ENCODE results near the gene MIA2. TPM values are rescaled to one million over a fixed set of nuclear protein-coding genes. Genes with fewer than 3 reads are reported as not detected.
"Not testable (repeated sequence)": the region's sequence is repeated elsewhere in the genome, so short reads cannot be mapped to it uniquely, and the experiment has no call there.

The MIA2 gene, protein sequence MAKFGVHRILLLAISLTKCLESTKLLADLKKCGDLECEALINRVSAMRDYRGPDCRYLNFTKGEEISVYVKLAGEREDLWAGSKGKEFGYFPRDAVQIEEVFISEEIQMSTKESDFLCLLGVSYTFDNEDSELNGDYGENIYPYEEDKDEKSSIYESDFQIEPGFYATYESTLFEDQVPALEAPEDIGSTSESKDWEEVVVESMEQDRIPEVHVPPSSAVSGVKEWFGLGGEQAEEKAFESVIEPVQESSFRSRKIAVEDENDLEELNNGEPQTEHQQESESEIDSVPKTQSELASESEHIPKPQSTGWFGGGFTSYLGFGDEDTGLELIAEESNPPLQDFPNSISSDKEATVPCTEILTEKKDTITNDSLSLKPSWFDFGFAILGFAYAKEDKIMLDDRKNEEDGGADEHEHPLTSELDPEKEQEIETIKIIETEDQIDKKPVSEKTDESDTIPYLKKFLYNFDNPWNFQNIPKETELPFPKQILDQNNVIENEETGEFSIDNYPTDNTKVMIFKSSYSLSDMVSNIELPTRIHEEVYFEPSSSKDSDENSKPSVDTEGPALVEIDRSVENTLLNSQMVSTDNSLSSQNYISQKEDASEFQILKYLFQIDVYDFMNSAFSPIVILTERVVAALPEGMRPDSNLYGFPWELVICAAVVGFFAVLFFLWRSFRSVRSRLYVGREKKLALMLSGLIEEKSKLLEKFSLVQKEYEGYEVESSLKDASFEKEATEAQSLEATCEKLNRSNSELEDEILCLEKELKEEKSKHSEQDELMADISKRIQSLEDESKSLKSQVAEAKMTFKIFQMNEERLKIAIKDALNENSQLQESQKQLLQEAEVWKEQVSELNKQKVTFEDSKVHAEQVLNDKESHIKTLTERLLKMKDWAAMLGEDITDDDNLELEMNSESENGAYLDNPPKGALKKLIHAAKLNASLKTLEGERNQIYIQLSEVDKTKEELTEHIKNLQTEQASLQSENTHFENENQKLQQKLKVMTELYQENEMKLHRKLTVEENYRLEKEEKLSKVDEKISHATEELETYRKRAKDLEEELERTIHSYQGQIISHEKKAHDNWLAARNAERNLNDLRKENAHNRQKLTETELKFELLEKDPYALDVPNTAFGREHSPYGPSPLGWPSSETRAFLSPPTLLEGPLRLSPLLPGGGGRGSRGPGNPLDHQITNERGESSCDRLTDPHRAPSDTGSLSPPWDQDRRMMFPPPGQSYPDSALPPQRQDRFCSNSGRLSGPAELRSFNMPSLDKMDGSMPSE (N-terminal part only)
- polyA plus RNA-seq (ENCODE audit: insufficient read length in 3 of 3) = 10 to 100 TPM; 63.0 to 82.0 (median 77.6) TPM
- long read RNA-seq, donor 1, partial matches to known transcripts = 5 of 8 reads
- long read RNA-seq, donor 1, other reads (novel, unspliced or antisense) = 0 of 8 reads
- long read RNA-seq, donor 2, partial matches to known transcripts = 5 of 6 reads
- long read RNA-seq, donor 2, other reads (novel, unspliced or antisense) = 0 of 6 reads
- long read RNA-seq, donor 3, partial matches to known transcripts = 6 of 11 reads
- long read RNA-seq, donor 3, other reads (novel, unspliced or antisense) = 0 of 11 reads
- long read RNA-seq, donor 4, partial matches to known transcripts = 0 of 2 reads
- long read RNA-seq, donor 4, other reads (novel, unspliced or antisense) = 0 of 2 reads
- long read RNA-seq, donor 5 = 0 reads
- long read RNA-seq, donor 6, partial matches to known transcripts = 0 of 2 reads
- long read RNA-seq, donor 6, other reads (novel, unspliced or antisense) = 0 of 2 reads
- long read RNA-seq, donor 7, full-length matches to known transcripts = 1 of 18 reads
- long read RNA-seq, donor 7, partial matches to known transcripts = 17 of 18 reads
- long read RNA-seq, donor 7, other reads (novel, unspliced or antisense) = 0 of 18 reads
- long read RNA-seq, donor 8 = 0 reads
- long read RNA-seq, donor 9, partial matches to known transcripts = 0 of 2 reads
- long read RNA-seq, donor 9, other reads (novel, unspliced or antisense) = 0 of 2 reads
- long read RNA-seq, donor 10, full-length matches to known transcripts = 4 of 12 reads
- long read RNA-seq, donor 10, partial matches to known transcripts = 8 of 12 reads
- long read RNA-seq, donor 10, other reads (novel, unspliced or antisense) = 0 of 12 reads
- long read RNA-seq, donor 11, partial matches to known transcripts = 5 of 8 reads
- long read RNA-seq, donor 11, other reads (novel, unspliced or antisense) = 0 of 8 reads
- long read RNA-seq, donor 12, partial matches to known transcripts = 5 of 5 reads
- long read RNA-seq, donor 12, other reads (novel, unspliced or antisense) = 0 of 5 reads
- long read RNA-seq, donor 13 = 0 reads
- long read RNA-seq, donor 14, partial matches to known transcripts = 0 of 1 reads
- long read RNA-seq, donor 14, other reads (novel, unspliced or antisense) = 0 of 1 reads
- long read RNA-seq, donor 15, partial matches to known transcripts = 0 of 1 reads
- long read RNA-seq, donor 15, other reads (novel, unspliced or antisense) = 0 of 1 reads
- long read RNA-seq, donor 16, partial matches to known transcripts = 31 of 39 reads
- long read RNA-seq, donor 16, other reads (novel, unspliced or antisense) = 0 of 39 reads

DNA sequence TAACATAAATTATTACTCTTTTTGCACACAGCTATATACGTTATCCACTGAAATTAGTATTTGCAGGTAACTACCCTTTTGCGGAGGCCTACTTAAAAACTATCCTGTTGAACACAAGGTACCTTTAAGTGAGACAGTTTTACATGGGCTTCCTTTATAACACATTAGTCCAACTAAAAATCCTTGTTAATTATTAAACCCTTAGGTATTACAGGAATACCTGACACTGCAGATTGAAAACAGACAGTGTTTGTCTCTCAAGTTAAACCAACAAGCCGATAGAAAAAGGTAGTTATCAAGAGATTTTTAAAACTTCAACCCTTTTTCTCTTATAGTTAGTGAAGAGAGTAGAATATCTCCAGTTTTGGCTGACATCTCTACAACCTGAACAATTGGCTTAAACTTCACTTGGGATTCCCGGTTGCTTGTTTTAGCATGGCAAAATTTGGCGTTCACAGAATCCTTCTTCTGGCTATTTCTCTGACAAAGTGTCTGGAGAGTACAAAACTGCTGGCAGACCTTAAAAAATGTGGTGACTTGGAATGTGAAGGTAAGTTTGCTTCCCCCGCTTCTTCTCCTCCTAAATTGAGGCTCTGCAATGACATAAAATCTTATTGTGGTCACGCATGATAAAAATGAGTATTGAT is at the start of gene MIA2:
MIA2 (plus strand) TSS at position 236 of the 647 bp plus-strand sequence; CDS start at position 436, 200 bp downstream.
- DNase-seq (ENCODE audit: extremely low read depth in 1 of 11, low read depth in 9 of 11, low spot score in 4 of 11) = peak in 1 of 11 donors; percentile 1

DNA sequence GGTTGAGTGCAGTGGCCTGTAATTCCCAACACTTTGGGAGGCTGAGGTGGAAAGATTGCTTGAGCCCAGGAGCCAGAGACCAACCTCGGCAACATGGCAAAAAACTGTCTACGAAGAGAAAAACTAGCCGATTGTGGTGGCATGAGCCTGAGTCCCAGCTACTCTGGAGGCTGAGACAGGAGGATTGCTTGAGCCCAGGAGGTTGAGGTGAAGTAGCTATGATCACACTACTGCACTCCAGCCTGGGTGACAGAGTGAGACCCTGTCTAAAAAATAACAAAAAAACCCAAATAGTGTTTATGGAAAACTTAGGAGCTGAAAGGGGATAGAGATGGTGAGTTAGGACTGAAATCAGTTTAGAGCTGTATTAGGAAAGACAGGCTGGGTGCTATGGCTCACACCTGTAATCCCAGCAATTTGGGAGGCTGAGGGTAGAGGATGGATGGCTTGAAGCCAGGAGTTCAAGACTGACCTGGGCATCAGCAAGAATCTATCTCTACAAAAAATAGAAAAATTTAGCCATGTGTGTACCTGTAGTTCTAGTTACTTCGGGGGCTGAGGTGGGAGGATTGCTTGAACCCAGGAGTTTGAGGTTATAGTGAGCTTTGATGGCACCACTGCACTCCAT is 49.0 kb upstream of the MIA2 start:
- no peak for DNase-seq (ENCODE audit: extremely low read depth in 1 of 11, low read depth in 9 of 11, low spot score in 4 of 11)

DNA sequence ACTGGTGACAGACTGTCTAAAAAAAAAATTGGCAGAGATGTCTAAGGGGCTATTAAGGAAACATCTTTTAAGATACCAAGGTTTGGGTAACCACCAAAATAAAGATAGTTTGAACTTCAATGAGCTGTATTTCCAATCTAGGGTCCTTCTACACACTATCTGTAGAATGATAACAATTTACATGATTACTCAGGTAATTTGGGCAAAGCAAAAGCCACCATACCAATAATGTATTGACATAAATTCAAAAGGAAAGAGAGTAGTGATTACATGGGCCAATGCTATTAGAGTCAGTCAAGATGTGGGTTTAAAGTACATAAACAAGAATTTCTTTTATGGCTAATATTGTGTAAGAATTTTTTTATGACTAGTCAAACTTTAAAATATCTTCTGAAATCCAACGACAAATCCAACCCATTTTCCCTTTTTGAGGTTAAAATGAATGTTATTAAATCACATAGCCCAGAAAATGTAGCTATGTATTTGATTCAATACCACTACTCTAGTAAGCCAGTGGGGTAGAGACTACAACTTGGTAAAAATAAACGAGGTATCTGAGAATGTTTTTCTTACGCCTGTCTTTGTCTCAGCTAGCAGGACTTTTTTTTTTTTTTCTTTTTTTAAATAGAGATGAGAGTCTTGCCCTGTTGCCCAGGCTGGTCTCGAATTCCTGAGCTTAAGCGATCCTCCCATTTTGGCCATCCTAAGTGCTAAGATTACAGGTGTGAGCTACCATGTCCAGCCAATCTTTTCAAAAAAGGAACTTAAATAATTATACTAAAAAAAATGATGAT is 48.3 kb upstream of the MIA2 start:
- no peak for DNase-seq (ENCODE audit: extremely low read depth in 1 of 11, low read depth in 9 of 11, low spot score in 4 of 11)

DNA sequence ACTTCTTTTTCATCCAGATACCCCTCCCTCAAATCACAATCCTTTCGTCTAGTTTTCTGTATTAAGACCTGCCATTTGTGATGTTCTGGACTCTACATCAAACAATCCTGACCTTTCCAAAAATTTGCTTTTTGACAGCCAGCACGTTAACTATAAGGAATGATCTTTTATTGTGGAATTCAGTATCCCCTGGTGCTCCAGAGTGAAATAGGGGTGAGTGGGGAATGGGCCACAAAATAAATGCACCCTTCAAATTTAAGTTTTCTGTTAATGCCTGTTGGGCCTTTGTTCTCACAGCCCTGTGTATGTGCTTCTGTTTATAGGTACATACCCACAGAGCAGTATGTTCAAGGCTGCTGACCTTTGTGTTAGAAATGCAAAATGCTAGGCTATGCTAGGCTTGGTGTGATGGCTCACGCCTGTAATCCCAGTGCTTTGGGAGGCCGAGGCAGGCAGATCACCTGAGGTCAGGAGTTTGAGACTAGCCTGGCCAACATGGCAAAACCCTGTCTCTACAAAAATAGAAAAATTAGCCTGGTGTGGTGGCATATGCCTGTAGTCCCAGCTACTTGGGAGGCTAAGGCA is 46.7 kb upstream of the MIA2 start:
- DNase-seq (ENCODE audit: extremely low read depth in 1 of 11, low read depth in 9 of 11, low spot score in 4 of 11) = no peak

DNA sequence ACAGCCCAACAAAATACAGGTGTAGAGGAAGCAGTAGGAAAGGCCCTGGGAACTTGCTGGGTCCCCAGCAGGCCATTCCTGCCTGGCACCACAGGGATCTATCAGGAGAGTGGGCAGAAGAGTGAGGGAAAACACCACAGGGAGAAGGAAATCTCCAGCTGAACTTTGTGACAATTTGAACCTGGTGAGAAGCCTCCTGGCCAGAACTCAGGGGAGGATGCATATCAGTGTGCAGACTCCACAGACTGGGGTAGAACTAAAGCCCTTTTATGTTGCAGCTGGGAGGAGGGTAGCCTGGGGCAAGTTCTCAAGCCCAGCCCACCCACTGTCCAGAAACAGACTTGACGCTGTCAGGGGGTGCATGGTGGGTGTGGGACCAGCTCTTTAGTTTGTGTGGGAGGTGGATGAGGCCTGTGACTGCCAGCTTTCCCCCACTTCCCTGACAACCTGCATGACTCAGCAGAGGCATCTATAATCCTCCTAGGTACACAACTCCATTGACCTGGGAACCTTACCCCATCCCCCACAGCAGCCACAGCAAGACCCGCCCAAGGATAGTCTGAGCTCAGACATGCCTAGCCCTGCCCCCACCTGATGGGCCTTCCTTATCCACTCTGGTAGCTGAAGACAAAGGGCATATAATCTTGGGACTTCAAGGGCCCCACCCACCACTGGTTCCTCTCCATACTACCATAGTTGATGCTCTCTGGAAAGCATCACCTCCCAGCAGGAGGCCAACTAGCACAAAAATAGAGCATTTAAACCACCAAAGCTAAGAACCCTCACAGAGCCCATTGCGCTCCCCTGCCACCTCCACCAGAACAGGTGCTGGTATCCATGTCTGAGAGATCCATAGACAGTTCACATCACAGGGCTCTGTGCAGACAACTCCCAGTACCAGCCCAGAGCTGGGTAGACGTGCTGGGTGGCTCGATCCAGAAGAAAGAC is 29.8 kb upstream of the MIA2 start:
- DNase-seq (ENCODE audit: extremely low read depth in 1 of 11, low read depth in 9 of 11, low spot score in 4 of 11) = no peak

DNA sequence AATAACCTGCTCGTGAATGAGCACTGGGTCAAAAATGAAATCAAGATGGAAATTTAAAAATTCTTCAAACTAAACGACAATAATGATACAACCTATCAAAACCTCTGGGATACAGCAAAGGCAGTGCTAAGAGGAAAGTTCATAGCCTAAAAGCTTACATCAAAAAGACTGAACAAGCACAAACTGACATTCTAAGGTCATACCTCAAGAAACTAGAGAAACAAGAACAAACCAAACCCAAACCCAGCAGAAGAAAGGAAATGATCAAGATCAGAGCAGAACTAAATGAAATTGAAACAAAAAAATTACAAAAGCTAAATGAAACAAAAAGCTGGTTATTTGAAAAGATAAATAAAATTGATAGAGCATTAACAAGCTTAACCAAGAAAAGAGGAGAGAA is 26.3 kb upstream of the MIA2 start:
- not testable (repeated sequence) for DNase-seq (ENCODE audit: extremely low read depth in 1 of 11, low read depth in 9 of 11, low spot score in 4 of 11)

DNA sequence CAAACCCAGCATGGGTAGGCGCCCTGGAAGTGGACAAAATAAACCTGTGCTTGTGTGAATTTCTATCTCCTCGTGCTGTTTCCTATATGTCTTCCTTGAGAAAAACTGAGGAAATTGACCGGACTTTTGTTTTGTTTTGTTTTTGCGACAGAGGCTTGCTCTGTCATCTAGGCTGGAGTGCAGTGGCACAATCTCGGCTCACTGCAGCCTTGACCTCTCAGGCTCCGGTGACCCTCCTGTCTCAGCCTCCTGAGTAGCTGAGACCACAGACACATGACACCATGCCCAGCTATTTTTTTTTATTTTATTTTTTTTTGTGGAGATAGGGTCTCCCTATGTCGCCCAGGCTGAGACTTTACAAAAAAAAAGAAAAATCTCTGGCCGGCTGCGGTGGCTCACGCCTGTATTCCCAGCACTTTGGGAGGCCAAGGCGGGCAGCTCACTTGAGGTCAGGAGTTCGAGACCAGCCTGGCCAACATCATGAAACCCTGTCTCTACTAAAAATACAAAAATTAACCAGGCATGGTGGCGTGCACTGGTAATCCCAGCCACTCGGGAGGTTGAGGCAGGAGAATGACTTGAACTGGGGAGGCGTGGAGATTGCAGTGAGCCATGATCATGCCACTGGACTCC is 22.5 kb upstream of the MIA2 start:
- DNase-seq (ENCODE audit: extremely low read depth in 1 of 11, low read depth in 9 of 11, low spot score in 4 of 11) = no peak

DNA sequence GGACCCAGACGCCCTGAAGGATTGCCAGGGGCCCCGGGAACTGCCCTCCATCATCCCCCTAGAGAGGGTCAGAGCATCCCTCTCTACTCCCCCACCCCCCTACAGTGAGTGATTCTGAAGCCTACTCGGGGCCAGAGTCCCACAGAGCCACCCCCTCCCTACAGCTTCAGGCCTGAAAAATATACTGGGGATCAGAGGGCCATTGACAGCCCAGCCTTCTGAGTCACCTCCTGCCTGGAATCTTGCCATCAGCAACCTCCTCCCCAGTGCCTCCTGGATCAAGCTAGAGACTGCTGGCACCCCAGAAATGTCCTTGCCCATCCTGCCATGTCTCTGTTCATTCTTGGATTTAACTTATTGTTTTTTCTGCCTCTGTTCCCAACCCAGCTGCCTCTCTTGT is 21.7 kb upstream of the MIA2 start:
- DNase-seq (ENCODE audit: extremely low read depth in 1 of 11, low read depth in 9 of 11, low spot score in 4 of 11) = no peak

DNA sequence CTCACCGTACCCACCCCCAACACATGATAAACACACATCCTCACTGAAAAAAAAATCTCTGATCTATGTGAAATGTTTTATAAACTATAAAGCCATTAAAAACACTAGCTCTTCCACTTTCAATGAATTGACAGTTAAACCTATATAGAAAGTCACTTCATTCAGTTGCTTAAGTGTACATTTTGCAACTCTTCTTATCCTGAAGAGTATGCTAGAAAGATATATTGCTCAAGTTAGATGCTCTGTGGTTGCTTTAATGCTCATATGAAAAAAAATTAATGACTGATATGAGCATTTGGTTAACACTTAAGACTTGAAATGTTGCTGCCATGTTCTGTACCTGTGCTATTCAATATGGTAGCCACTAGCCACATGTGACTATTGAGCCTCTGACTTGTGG is 21.0 kb upstream of the MIA2 start:
- no peak for DNase-seq (ENCODE audit: extremely low read depth in 1 of 11, low read depth in 9 of 11, low spot score in 4 of 11)

DNA sequence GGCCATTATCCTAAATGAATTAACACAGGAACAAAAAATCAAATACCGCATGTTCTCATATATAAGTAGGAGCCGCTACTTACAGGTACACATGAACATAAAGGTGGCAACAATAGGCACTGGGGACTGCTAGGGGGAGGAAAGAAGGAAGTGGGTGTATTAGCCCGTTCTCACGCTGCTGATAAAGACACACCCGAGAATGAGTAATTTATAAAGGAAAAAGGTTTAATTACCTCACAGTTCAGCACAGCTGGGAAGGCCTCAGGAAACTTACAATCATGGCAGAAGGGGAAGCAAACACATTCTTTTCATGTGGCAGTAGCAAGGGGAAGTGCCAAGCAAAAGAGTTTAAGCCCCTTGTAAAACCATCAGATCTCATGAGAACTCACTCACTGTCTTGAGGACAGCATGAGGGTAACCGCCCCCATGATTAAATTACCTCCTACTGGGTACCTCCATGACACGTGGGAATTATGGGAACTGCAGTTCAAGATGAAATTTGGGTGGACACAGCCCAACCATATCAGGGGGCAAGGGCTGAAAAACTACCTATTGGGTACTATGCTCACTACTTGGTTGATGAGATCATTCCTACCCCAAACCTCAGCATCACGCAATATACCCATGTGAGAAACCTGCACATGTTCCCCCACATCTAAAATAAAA is 16.4 kb upstream of the MIA2 start:
- DNase-seq (ENCODE audit: extremely low read depth in 1 of 11, low read depth in 9 of 11, low spot score in 4 of 11) = no peak

DNA sequence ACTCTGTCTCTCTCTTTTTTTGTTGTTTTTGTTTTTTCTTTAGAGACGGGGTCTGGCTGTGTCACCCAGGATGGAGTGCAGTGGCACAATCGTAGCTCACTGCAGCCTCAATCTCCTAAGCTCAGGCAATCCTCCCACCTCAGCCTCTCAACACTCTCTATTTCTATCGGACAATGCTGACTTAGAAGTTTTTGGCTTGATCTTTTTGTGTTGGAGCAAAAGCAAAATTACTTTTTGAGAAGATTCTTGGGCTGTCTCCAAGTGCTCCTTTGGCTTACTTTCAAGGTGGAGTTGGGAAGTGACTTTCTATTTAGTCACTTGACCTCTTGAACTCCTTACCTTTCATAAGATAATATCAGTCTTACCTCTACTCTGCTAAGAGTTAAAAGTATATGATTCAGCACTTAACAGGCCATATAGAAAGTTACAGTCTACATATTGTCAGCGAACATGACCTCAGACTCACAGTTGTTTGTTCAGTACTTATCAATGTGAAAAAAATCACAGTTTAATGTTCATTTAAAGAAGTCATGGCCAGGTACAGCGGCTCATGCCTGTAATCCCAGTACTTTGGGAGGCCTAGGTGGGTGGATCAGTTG is 15.4 kb upstream of the MIA2 start:
- no peak for DNase-seq (ENCODE audit: extremely low read depth in 1 of 11, low read depth in 9 of 11, low spot score in 4 of 11)

DNA sequence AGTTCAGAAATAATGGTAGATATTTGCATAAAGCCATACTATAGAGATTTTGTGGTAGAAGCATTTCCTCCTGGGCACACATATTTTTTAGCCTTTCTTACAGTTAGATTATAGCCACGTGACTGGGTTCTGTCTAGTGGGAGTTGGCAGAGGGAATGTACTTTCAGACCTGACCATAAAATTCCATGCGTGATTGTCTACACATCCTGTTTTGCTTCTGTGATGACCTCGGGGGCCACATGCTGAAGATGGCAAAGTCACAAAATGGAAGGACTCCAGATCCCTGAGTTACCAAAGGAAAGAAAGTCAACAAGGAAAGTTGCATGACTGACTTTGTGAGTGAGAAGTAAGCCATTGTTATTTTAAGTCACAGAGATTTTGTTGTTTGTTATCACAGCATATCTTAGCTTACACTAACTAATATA is 14.6 kb upstream of the MIA2 start:
- DNase-seq (ENCODE audit: extremely low read depth in 1 of 11, low read depth in 9 of 11, low spot score in 4 of 11) = no peak
